ENCODE results near the gene FDX2.

The FDX2 gene

GRCh38 chr19:10299545-10300458 is 16.0 kb downstream of the FDX2 start:
- DNase-seq (ENCODE audit: low read depth) = no peak
- TF ChIP-seq CTCF (IDR thresholded peaks at IDR 0.05; ENCODE audit: control insufficient read depth, insufficient read depth, low read depth, low read length, missing control alignments) = no peak
- H3K4me3 ChIP-seq (ENCODE audit: control insufficient read depth, low read depth, low read length) = no peak overlapping the region

GRCh38 chr19:10295847-10296591 is 19.8 kb downstream of the FDX2 start:
- no peak for TF ChIP-seq CTCF (IDR thresholded peaks at IDR 0.05; ENCODE audit: control insufficient read depth, insufficient read depth, low read depth, low read length, missing control alignments)
- H3K4me3 ChIP-seq (ENCODE audit: control insufficient read depth, low read depth, low read length) = no peak overlapping the region

GRCh38 chr19:10295305-10295846 is 20.4 kb downstream of the FDX2 start:
- TF ChIP-seq CTCF (IDR thresholded peaks at IDR 0.05; ENCODE audit: control insufficient read depth, insufficient read depth, low read depth, low read length, missing control alignments) = peak; percentile 12
- no peak overlapping the region for H3K4me3 ChIP-seq (ENCODE audit: control insufficient read depth, low read depth, low read length)
- DNase-seq (ENCODE audit: low read depth) = no peak

More at GRCh38 chr19:10295847-10296591, 19.8 kb downstream of the FDX2 start:
- DNase-seq (ENCODE audit: low read depth) = no peak

GRCh38 chr19:10294368-10294697 is 21.5 kb downstream of the FDX2 start:
- peak; percentile 2 for TF ChIP-seq CTCF (IDR thresholded peaks at IDR 0.05; ENCODE audit: control insufficient read depth, insufficient read depth, low read depth, low read length, missing control alignments)
- DNase-seq (ENCODE audit: low read depth) = no peak
- H3K4me3 ChIP-seq (ENCODE audit: control insufficient read depth, low read depth, low read length) = no peak overlapping the region

- H3K4me3 ChIP-seq (ENCODE audit: control insufficient read depth, low read depth, low read length) = no peak overlapping the region
- DNase-seq (ENCODE audit: low read depth) = no peak
- TF ChIP-seq CTCF (IDR thresholded peaks at IDR 0.05; ENCODE audit: control insufficient read depth, insufficient read depth, low read depth, low read length, missing control alignments) = no peak
Observed at GRCh38 chr19:10293637-10294367, 22.0 kb downstream of the FDX2 start.

All from AG09309 (cell line).